Muscle layer of duodenum (tissue), 2 donors: ENCODE results near the gene EIF4A3.

ENCODE experiments used
- H3K27ac ChIP-seq: one replicate; pipeline ENCODE4 v1.7.0; 2013; ENCODE audit warnings: mild to moderate bottlenecking, low read length
- H3K27me3 ChIP-seq: one replicate; pipeline ENCODE4 v1.7.0; 2013; ENCODE audit warnings: low read depth, mild to moderate bottlenecking, control low read depth, low read length
- H3K36me3 ChIP-seq, 2 donors: one replicate each; pipeline ENCODE4 v1.7.0; 2013; ENCODE audit warnings: low read length in 2 of 2, control low read depth in 1 of 2, mild to moderate bottlenecking in 1 of 2; ENCODE audit not compliant: insufficient read depth in 2 of 2, control insufficient read depth in 1 of 2
- H3K4me1 ChIP-seq, 2 donors: one replicate each; pipeline ENCODE4 v1.7.0; 2013; ENCODE audit warnings: low read length in 2 of 2, mild to moderate bottlenecking in 2 of 2, control low read depth in 1 of 2, moderate library complexity in 1 of 2; ENCODE audit not compliant: insufficient read depth in 2 of 2, control insufficient read depth in 1 of 2
- H3K4me3 ChIP-seq, 2 donors: one replicate each; pipeline ENCODE4 v1.7.0; 2013; ENCODE audit warnings: low read length in 2 of 2, low read depth in 1 of 2, mild to moderate bottlenecking in 1 of 2
- H3K9me3 ChIP-seq, 2 donors: one replicate each; pipeline ENCODE4 v1.7.0; 2013; ENCODE audit warnings: low read length in 2 of 2, control low read depth in 1 of 2, mild to moderate bottlenecking in 1 of 2; ENCODE audit not compliant: control insufficient read depth in 1 of 2
- donor health status: healthy.

The EIF4A3 gene

DNA sequence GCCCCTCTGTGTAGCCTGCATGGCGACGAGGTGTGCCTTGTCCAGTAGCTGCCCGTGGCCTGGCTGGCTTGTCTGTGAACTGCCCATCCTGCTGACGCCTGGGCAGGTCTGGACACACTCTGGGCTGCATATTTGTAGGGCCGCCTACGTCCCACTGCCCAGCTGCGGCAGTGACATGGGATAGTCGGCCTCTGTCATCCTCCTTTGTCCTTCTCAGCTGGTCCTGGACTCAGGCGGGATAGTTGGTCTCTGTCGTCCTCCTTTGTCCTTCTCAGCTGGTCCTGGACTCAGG is 37.4 kb upstream of the EIF4A3 start:
- H3K27ac ChIP-seq: no peak overlapping the region
- no peaks in the 10 kb centered on the region for H3K27me3 ChIP-seq
- no peaks in the 10 kb centered on the region for H3K9me3 ChIP-seq
- H3K36me3 ChIP-seq: no peaks in the 10 kb centered on the region
- H3K4me1 ChIP-seq: peaks cover 0 to 7% of the 10 kb centered on the region in 2 donors
- H3K4me3 ChIP-seq: no peak overlapping the region

DNA sequence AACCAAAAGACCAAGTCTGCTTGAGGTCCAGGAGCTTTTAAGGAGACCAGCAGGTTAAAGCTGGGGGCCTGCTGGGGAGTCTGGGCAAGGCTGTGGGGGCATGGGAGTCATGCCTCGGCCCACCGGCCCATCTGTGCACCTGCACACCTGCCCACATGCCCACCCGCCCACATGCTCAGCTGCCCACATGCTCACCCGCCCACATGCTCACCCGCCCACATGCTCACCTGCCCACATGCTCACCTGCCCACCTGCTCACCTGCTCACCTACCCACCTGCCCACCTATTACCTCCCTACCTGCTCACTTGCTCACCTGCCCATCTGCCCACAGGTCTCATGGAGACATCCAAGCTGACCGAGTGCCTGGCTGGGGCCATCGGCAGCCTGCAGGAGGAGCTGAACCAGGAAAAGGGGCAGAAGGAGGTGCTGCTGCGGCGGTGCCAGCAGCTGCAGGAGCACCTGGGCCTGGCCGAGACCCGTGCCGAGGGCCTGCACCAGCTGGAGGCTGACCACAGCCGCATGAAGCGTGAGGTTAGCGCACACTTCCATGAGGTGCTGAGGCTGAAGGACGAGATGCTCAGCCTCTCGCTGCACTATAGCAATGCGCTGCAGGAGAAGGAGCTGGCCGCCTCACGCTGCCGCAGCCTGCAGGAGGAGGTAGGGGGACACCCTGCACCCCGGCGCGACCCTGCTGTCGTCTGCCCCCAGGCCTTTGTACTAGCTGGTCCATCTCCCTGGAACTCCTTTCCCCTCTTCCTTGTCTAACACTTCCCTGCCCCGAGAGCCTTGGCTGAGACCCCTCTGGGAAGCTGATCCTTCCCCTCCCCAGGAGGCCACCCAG is 36.9 kb upstream of the EIF4A3 start:
- Histone ChIP-seq H3K27ac (no peak overlapping the region), H3K4me3 (no peak overlapping the region), H3K4me1 (peaks cover 0 to 7% of the 10 kb centered on the region in 2 donors), H3K9me3 (no peaks in the 10 kb centered on the region), H3K27me3 (no peaks in the 10 kb centered on the region), H3K36me3 (no peaks in the 10 kb centered on the region)

DNA sequence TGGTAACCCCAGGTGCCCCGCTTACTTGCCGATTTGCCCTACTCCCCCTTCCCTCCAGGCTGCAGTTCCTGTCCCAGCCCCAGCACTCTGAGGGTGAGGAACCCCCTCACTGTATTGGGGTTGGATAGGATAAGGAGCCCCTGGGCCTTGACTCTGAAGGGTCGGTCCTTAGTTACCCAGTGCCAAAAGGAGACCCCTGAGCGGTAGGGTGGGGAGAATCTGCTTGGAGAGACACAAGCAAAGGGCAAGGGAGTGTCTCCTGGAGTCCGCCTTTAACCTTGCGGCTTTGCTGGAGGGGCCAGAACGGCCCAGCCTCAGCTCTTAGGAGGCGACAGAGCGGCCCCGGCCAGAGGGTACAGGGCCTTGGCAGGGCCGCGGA is 35.9 kb upstream of the EIF4A3 start:
- H3K27me3 ChIP-seq: no peaks in the 10 kb centered on the region
- H3K27ac ChIP-seq: no peak overlapping the region
- no peaks in the 10 kb centered on the region for H3K9me3 ChIP-seq
- H3K4me3 ChIP-seq: no peak overlapping the region
- no peaks in the 10 kb centered on the region for H3K36me3 ChIP-seq
- H3K4me1 ChIP-seq: peaks cover 0 to 3% of the 10 kb centered on the region in 2 donors

DNA sequence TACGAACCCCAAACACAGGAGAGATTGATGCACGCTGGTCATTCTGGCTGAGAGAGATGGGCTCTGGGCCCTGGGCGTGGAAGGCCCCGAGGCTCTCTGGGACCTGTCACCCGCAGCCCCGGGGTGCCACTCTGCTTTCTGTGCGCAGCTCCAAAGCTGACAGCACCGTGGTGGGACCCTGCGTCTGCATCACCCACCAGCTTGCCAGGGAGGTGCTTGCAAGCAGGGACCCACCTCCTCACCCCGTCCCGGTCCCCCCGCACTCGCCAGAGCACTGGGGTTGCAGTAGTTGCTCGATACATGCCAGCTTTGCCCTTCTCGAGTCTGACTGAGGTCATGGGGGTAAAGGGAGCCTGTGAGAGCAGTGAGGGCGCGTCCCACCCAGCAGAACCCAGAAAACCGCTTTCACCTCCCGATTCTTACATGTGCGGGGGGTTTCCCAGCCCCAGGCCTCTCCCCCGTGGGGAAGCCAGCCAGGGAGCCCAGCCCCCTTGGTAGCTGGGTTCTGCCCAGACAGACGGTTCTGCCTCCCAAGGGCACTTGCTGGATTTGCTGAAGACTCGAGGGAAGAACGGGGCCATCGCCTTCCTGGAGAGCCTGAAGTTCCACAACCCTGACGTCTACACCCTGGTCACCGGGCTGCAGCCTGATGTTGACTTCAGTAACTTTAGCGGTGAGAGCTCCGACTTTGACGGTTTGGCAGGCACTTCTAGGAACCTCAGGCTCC is 35.4 kb upstream of the EIF4A3 start:
- H3K27ac ChIP-seq: no peak overlapping the region
- no peaks in the 10 kb centered on the region for H3K9me3 ChIP-seq
- H3K4me1 ChIP-seq: no peaks in the 10 kb centered on the region

DNA sequence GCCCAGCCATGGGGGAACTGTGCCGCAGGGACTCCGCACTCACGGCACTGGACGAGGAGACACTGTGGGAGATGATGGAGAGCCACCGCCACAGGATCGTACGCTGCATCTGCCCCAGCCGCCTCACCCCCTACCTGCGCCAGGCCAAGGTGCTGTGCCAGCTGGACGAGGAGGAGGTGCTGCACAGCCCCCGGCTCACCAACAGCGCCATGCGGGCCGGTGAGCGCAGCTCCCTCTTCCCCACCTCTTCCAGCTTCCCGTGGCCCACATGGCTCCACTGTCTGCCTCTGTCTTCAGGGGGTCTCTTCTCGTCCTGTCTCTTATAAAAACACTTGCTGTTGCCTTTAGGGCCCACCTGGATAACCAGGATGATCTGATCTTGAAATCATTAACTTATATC is 34.5 kb upstream of the EIF4A3 start:
- Histone ChIP-seq H3K4me1 (no peaks in the 10 kb centered on the region), H3K27ac (no peak overlapping the region)

More for the DNA sequence above, 35.4 kb upstream of the EIF4A3 start:
- no peaks in the 10 kb centered on the region for H3K36me3 ChIP-seq
- H3K4me3 ChIP-seq: no peak overlapping the region
- H3K27me3 ChIP-seq: no peaks in the 10 kb centered on the region

DNA sequence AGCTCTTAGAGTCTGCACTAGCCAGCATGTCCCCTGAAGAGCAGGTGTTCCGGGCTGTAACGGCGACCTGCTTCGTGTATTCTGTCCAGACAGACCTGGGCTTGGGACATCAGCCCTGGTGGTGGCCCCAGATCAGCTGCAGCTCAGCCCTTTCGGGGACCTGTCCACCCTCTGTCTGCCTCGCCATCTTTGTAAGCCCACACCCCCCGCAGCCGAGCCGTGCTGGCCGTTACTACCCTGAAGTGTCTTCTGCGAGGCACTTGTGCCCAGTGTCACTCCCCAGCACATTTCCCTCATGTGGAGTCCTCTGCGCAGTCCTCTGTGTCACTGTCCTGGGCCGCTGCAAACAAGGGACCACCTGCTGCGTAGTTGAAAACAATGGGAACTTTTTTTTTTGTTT is 33.3 kb upstream of the EIF4A3 start:
- H3K27ac ChIP-seq: no peak overlapping the region

More for the DNA sequence above, 34.5 kb upstream of the EIF4A3 start:
- Histone ChIP-seq H3K36me3 (no peaks in the 10 kb centered on the region), H3K27me3 (no peaks in the 10 kb centered on the region), H3K4me3 (no peak overlapping the region), H3K9me3 (no peaks in the 10 kb centered on the region)

DNA sequence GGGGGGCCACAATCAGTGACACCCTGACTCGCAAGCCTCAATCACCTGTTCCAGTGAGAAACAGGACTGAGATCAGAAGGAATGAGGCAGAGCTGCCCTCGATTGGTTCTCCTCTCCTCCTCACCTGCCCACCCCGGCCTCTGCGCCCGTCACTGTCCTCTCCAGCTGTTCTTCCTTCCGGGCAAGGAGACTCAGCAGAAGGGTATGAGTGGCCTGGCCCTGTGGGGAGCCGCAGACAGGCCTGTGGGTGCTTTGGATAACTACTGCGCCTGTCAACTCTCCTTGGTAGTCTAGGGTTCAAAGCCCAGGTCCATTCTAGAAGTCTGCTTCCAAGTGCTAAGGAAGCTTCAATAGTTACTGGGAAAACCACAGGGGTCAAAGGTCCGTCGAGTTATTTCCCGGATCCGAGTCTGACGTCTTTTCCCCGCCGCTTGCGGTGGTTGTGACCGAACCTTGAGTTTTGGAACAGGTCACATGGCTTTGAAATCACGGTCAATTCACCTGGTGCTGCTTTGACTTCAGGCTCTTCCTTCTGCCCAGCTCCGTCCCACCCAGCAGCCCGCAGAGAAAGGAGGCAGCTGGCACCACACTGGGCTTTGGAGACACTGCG is 31.2 kb upstream of the EIF4A3 start:
- no peak overlapping the region for H3K4me3 ChIP-seq
- no peaks in the 10 kb centered on the region for H3K9me3 ChIP-seq
- H3K36me3 ChIP-seq: no peaks in the 10 kb centered on the region
- no peaks in the 10 kb centered on the region for H3K27me3 ChIP-seq
- H3K27ac ChIP-seq: no peak overlapping the region
- no peaks in the 10 kb centered on the region for H3K4me1 ChIP-seq

More for the DNA sequence above, 33.3 kb upstream of the EIF4A3 start:
- no peaks in the 10 kb centered on the region for H3K36me3 ChIP-seq
- no peaks in the 10 kb centered on the region for H3K27me3 ChIP-seq
- no peak overlapping the region for H3K4me3 ChIP-seq
- no peaks in the 10 kb centered on the region for H3K4me1 ChIP-seq
- no peaks in the 10 kb centered on the region for H3K9me3 ChIP-seq

DNA sequence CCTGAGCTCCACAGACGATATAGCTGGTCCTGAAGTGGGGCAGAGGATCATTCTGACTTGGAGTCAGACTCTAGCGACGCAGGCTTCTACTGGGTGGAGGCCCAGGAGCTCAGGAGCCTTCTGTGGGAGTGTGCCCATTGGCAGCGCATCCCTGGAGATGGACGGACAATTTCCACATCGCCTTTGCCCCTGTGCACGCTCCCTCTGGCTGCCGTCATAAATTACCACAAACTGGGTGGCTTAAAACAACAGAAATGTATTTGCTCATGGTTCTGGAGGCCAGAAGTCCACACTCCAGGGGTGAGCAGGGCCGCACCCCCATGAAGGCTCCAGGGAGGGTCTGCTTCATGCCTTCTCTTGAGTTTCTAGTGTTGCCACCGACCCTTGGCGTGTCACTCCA is 29.8 kb upstream of the EIF4A3 start:
- H3K36me3 ChIP-seq: no peaks in the 10 kb centered on the region
- no peaks in the 10 kb centered on the region for H3K9me3 ChIP-seq
- H3K27me3 ChIP-seq: no peaks in the 10 kb centered on the region
- no peak overlapping the region for H3K4me3 ChIP-seq
- no peaks in the 10 kb centered on the region for H3K4me1 ChIP-seq
- no peak overlapping the region for H3K27ac ChIP-seq

DNA sequence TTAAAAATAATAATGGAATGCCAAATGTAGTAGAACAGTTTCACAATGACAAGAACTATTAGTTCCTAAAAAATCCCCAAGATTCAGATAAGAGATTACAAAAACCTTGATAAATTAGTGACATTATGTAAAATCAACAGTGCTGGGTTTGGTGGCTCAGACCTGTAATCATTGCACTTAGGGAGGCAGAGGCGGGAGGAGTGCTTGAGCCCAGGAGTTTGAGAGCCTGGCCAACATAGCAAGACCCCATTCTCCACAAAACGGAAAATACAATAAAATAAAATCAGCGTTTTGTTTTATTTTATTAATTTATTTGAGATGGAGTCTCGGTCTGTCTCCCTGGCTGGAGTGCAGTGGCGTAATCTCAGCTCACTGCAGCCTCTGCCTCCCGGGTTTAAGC is 27.0 kb upstream of the EIF4A3 start:
- H3K4me1 ChIP-seq: no peaks in the 10 kb centered on the region
- H3K27ac ChIP-seq: no peak overlapping the region

DNA sequence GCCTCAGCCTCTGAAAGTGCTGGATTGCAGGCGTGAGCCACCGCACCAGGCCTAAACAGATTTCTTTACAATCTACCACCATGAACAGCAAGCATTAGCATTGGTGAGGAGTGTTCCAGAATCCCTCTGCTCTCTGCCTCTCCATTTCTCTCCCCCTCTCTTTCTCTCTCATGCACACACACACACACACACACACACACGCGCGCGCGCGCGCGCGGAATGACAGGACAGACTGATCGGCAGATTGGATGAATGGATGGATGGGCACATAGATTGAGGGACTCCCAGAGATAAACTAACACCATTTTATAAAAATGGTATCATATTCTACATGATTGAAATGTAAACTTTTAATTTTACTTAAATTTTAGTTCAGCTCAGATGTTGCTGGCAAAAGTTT is 26.2 kb upstream of the EIF4A3 start:
- no peaks in the 10 kb centered on the region for H3K36me3 ChIP-seq
- H3K9me3 ChIP-seq: no peaks in the 10 kb centered on the region
- H3K4me1 ChIP-seq: no peaks in the 10 kb centered on the region
- H3K4me3 ChIP-seq: no peak overlapping the region
- no peak overlapping the region for H3K27ac ChIP-seq
- no peaks in the 10 kb centered on the region for H3K27me3 ChIP-seq

More for the DNA sequence above, 27.0 kb upstream of the EIF4A3 start:
- no peaks in the 10 kb centered on the region for H3K9me3 ChIP-seq
- no peaks in the 10 kb centered on the region for H3K27me3 ChIP-seq
- H3K36me3 ChIP-seq: no peaks in the 10 kb centered on the region
- no peak overlapping the region for H3K4me3 ChIP-seq

DNA sequence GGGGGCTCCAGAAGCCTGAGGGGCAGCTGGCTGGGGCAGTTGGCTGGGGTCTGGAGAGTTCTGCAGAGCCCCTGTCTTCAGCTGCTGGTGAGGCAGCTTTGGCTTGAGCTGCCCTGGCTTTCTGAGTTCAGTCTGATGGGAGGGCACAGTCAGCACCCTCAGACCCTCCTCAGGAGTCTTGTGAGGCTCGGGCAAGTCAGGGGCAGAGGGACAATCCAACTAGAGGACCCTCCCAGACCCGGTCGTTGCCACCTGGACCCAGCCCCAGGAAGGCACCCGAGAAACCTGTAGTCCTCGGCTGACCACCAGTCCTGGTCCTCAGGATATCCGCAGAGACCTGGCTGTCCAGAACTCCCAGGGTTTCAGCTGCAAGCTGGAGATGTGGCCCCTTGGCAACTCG is 24.8 kb upstream of the EIF4A3 start:
- H3K9me3 ChIP-seq: no peaks in the 10 kb centered on the region
- H3K4me3 ChIP-seq: no peak overlapping the region
- H3K27ac ChIP-seq: no peak overlapping the region
- H3K36me3 ChIP-seq: no peaks in the 10 kb centered on the region
- no peaks in the 10 kb centered on the region for H3K27me3 ChIP-seq
- H3K4me1 ChIP-seq: no peaks in the 10 kb centered on the region
